ENCODE data around the gene HSBP1L1.
"Not testable (repeated sequence)": the region's sequence is repeated elsewhere in the genome, so short reads cannot be mapped to it uniquely, and the experiment has no call there.

Gene HSBP1L1

GRCh38 chr18:79987566-79987965, 23.1 kb downstream of the HSBP1L1 start:
- DNase-seq, result peak; percentile 25

DNA sequence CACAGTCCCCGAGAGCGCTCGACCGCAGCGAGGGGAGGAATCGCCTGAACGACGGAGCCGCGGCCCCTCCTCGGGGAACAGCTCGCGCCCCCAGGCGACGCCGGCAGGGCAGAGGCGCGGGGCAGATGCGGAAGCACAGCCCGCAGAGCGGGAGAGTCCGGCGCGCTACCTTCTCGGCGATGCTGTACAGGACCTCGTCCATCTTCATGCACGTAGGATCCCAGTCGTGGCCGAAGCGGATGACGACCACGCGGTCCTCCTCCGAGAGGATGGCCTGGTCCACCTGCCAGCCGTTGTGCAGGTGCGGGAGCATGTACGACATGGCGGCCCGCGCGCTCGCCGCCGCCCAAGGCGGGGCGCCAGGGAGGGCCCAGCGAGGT, 23.6 kb downstream of the HSBP1L1 start:
- DNase-seq, result peak; percentile 61

GRCh38 chr18:79988451-79989194, 24.2 kb downstream of the HSBP1L1 start, which contains the start of gene TXNL4A:
TSS of gene TXNL4A (minus strand) at chr18:79988563. CDS start at chr18:79988392, 171 bp downstream.
- DNase-seq, result peak; percentile 88

DNA sequence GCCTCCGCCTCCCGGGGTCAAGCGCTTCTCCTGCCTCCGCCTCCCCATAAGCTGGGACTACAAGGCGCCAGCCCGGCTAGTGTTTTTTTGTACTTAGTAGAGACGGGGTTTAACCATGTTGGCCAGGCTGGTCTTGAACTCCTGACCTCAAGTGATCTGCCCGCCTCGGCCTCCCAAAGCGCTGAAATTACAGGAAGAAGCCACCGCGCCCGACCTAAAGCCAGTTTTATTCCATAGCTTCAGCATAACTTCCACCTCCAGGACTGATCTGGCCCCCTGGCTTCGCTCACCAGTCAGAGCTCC, 24.7 kb downstream of the HSBP1L1 start:
- no peak for DNase-seq

DNA sequence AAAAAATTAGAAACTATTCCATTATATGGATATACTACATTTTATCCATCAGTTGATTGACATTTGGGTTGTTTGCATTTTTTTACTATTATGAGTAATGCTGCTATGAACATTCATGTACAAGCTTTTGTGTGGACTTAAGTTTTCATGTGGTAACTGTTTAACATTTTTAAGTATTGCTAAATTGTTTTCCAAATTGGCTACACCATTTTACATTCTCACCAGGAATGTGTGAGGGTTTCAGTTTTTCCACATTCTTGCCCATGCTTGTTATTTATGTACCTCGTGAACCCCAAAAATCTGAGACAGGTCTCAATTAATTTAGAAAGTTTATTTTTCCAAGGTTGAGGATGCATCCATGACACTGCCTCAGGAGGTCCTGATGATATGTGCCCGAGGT, 27.1 kb downstream of the HSBP1L1 start:
- no peak for DNase-seq

- peak; percentile 27 for DNase-seq
Measured at GRCh38 chr18:79999701-80000100, 35.3 kb downstream of the HSBP1L1 start.

- no peak for DNase-seq
Measured at GRCh38 chr18:80000877-80001276, 36.4 kb downstream of the HSBP1L1 start.

DNA sequence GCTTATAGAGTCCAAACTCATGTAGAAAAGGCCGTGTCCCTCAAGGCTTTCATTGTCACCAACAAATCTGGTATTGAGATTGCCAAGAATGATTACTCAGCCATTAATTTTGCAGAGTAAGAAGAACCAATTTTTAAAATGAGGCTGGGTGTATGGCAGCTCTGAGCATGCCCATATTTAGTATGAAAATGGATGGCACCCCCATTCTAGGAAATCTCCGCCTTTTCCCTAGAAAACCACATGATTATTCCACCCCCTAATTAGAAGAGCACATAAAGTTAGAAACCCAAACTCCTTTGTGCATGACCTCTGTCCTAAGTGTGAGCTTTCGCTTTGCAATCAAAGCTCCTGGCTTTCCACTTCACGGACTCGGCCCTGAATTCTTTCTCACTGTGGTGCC, 38.0 kb downstream of the HSBP1L1 start:
- no peak for DNase-seq

DNA sequence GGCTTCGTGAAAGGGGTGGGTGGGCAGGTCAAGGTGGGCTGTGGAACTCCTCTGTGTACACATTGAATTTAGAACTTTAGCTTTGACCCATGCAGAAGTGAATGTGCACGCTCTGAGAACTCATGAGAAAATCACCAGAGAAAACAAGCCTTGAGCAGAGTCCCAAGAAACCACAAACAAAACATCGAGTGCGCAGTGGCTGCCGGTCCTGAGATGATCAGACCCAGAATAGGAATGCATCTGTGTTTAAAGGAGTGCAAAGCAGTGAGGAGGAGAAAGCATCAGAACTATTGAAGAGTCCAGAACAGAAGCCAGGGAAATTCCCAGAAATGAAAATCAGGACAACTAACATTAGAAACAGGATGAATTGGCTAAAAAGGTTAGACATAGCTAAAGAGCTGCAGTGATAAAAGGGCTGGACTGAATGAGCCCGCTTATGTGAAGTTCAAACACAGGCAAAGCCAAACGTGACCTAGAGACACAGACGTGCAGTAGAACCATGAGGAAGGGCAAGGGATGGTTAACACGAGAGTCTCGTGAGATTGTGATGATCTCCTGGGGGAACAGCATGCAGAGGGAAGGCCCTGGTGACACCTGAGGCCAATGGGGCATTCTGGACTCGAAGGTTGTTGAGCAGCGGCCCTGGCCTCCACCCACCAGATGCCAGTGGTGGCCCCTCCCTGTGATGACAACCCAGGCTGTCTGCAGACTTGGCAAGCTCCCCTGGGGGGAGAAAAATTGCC, 40.3 kb downstream of the HSBP1L1 start:
- DNase-seq, result no peak

DNA sequence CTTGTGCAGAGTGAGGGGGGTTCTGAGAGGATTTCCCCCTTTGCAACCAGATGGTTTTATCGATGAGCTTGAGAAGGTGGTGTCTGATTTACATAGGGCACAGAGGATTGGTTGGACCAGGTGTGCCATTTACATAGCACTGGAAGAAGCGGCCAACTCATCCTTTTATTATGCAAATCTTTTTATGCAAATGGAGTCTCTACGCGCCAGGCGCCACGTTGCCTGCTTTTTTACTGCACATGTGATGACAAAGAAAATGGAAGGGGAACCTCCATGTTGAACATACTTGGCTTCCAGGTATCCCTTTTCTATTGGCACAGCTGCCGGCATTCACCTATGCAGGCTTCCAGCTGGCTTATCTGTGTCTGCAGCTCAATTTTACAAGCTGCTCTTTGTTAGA, 42.3 kb downstream of the HSBP1L1 start:
- DNase-seq, result no peak

GRCh38 chr18:80009661-80010550, 45.5 kb downstream of the HSBP1L1 start:
- DNase-seq, result no peak

DNA sequence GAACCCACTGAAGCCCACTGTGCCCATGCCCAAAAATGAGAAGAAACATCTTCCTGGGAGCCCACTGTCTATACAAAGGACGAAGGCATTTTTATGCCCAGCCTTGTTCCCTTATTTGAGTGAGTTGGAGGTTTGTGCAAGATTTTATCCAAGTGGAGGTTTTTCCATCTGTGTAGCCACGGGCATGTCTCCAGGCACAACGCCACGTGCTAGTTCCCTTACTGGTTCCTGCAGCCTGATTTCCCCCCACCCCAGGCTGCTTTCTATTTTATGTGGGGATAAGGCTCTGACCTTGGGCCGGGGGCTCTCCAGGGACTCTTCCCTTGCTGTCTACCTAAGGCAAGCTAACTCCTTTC, 46.1 kb downstream of the HSBP1L1 start:
- no peak for DNase-seq

- DNase-seq, result not testable (repeated sequence)
Measured at GRCh38 chr18:80011496-80012137, 47.2 kb downstream of the HSBP1L1 start.

GRCh38 chr18:80012714-80013113, 48.3 kb downstream of the HSBP1L1 start:
- DNase-seq, result no peak

Data from inflammatory macrophage treated with lipopolysaccharide for 4 hours (primary cell).